DMS153 treated with DMSO at 0.1 percent for 48 hours (cell line): ENCODE results near the gene MOV10L1.
"Not testable (repeated sequence)": the region's sequence is repeated elsewhere in the genome, so short reads cannot be mapped to it uniquely, and the experiment has no call there.

Experiments
- DNase-seq: peaks from one replicate; lab custom pipeline; 2025; ENCODE audit not compliant: unreplicated experiment; lab: John Stamatoyannopoulos, UW

Gene MOV10L1

GRCh38 chr22:50131894-50132293, 42.1 kb downstream of the MOV10L1 start:
- DNase-seq = no peak

GRCh38 chr22:50134481-50134880, 44.7 kb downstream of the MOV10L1 start:
- DNase-seq = no peak

DNA sequence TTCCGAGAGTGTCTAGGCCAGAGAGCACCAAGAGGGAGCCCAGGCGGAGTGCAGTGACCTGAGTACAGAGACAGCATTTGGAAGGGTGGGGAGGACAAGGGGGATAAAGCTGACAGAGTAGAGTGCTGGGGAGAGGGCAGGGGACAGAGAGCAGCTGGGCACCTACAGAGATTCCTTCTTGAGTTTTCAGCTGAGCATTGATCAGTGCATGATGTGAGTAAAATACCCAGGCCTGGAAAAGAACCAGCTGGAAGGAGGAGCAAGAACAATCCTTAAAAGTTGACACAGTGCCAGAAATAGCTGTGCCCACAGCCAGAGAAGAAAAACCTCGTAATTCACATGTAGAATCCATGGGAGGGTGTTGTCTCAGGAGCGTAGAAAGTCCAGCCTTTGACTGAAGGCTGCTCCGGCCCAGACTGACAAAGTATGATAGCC, 46.8 kb downstream of the MOV10L1 start:
- no peak for DNase-seq

- DNase-seq = not testable (repeated sequence)
Measured at GRCh38 chr22:50137277-50137676, 47.5 kb downstream of the MOV10L1 start.

DNA sequence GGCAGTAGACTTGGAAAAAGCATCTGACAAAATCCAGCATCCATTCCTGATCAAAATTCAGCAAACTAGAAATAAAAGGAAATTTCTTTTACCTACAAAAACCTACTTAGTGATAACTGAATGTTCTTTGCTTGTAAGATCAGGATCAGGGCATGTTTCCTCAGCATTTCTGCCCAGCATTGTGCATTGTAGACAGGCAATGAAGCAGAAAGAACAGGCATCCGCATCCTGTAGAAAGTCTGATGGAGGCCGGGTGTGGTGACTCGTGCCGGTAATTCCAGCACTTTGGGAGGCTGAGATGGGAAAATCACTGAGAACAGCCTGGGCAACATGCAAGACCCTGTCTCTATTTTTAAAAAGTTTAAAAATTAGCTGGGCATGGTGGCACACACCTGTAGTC, 48.2 kb downstream of the MOV10L1 start:
- no peak for DNase-seq

DNA sequence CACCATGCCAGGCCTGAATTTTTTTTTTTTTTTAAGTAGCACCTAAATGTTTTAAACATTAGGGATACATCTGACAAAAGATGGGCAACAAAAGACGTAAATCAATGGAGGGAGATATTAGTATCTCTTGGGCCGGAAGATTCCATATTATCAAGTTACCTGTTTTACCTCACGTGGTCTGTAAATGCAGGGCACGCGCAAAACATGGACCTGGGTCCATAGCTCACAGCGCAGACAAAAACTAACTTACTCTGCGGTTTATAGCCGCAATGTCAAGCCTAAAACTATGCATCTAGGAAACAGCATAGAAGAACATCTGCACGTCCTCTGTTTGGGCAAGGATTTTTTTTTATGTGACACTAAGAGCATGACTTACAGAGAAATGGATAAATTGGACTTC, 49.2 kb downstream of the MOV10L1 start:
- no peak for DNase-seq

- DNase-seq = peak; percentile 98
Measured at GRCh38 chr22:50139843-50140415, 50.1 kb downstream of the MOV10L1 start.

DNA sequence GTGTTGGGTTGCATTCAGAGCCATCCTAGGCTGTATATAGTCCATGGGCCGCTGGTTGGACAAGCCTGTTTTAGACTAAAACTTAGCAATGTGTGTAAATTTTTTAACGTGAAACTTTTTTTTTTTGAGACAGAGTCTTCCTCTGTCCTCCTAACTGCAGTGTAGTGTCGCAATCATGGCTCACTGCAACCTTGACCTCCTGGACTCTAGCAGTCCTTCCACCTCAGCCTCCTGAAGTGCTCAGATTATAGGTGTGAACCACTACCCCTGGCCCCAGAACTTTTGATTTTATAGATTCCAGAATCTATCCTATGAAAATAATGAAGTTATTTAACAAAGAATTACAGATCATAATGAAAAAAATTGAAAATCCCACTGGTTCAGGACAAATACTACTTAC, 50.8 kb downstream of the MOV10L1 start:
- DNase-seq = no peak

DNA sequence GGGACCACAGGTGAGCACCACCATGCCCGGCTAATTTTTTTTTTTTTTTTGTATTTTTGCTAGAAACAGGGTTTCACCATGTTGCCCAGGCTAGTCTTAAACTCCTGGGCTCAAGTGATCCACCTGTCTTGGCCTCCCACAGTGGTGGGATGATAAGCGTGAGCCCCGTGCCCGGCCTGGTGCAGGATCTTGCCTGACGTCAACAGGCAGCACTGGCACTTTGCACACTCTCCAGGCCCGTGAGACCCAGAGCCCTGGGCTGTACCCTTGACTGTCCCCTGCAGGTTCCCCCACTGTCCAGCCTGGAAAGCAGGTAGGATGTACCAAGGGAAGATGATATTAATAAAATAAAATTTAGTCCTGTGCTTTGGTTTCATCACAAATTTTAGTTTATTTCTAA, 51.7 kb downstream of the MOV10L1 start:
- DNase-seq = no peak

- DNase-seq = no peak
Measured at GRCh38 chr22:50141891-50142363, 52.1 kb downstream of the MOV10L1 start.

DNA sequence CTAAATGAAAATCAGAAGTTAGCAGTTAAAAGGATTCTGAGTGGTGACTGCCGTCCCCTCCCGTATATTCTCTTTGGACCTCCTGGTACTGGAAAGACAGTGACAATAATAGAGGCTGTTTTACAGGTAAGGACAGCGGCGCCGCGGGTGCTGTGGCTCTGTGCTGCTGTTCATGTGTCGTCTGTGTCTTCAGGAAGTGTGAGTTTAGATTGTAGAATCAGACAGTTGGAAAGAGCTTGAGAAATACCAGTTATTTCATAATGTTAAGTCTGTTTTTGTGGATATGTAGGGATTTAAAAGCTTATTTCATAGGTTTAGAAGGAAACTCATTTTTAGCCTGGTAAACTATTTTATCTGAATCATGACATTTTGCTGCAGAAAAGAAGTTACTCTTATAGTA, 53.3 kb downstream of the MOV10L1 start:
- DNase-seq = no peak

- DNase-seq = no peak
Measured at GRCh38 chr22:50144005-50144614, 54.3 kb downstream of the MOV10L1 start.

- DNase-seq = no peak
Measured at GRCh38 chr22:50145721-50146438, 56.1 kb downstream of the MOV10L1 start.

GRCh38 chr22:50146439-50147238, 56.8 kb downstream of the MOV10L1 start:
- DNase-seq = no peak

DNA sequence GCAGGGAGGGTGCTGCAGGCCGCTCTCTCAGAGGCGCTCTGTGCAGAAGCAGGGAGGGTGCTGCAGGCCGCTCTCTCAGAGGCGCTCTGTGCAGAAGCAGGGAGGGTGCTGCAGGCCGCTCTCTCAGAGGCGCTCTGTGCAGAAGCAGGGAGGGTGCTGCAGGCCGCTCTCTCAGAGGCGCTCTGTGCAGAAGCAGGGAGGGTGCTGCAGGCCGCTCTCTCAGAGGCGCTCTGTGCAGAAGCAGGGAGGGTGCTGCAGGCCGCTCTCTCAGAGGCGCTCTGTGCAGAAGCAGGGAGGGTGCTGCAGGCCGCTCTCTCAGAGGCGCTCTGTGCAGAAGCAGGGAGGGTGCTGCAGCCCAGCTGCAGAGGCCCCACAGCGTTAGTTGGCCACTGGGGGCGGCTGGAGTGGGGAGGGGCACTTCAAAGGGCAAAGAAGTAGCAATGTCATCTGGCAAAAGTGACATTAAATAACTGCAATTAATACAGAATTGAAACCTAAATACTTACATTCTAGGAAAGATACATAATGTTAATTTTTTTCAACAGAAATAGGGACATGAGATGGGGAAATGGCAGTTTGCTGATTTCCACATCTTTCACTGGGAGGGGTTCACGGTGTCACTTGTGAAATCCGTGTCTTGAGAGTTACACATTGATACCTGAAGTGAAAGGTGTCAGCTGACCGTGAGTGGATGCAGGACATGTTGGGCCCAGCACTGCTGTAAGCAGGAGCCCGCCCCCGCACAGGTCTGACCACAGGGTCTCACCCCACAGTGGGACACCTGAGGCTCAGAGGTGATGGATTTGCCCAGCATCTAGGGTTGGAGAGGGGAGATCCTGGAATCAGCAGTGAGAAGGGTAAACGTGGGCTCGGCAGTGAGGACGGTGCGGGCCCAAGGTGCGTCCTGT, 57.7 kb downstream of the MOV10L1 start:
- DNase-seq = not testable (repeated sequence)

DNA sequence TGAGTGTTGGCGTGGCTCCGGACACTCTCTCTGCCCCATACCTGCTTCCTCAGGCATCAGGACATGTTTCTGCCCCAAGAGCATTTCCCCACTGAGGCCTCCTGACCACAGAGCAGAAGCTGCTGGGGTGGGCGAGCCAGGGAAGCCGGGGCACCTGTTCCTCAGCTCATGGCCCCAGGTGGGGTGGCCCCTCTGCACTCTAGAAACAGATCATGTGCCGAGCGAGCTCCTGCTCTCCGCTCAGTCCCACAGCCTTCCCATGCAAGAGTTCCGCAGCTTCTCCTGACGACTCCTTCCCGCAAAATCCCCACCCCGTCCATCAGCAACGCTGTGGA, 58.3 kb downstream of the MOV10L1 start:
- DNase-seq = no peak

GRCh38 chr22:50148991-50149721, 59.4 kb downstream of the MOV10L1 start:
- peak; percentile 75 for DNase-seq

DNA sequence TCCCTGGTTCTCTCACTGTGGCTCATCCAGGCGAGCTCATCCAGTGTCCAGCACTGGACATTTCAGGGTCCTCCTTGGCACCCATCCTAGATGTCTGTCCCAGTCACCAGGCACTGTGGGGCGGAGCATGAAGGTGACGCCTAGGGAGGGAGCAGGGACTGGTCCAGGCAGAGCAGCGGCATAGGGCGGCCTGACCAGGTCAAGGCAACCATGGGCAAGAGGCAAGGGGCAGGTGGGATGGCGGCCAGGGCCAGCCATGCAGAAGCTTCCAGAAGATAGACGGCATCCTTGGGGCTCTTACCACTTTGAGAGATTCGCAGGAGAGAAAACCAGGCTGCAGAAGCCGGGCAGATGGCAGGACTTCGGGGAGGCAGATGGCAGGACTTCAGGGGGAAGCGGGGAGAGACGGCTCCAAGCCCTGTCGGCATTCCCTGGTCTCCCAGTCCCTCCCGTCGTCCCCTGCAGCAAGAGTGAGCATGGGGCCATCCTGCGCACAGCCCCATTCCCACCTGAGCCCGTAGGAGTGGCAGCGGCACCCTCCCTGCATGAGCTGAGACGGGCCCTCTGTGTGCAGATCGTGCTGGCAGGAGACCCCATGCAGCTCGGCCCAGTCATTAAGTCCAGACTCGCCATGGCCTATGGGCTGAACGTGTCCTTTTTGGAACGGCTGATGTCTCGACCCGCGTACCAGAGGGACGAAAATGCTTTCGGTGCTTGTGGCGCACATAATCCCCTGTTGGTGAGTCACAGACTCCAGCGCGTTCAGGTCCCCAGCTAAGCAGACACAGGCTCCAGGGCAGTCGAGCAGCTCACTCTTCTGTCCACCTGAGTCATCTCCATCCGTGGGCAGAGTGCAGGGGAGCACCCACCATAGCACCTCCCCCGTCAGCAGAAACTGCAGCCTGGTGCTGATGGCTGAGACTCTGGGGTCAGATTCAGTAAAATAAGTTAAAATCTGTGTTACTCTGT, 60.6 kb downstream of the MOV10L1 start:
- no peak for DNase-seq
